ENCODE results near the gene ITPRID1.

- TF ChIP-seq POLR2AphosphoS5 (IDR thresholded peaks at IDR 0.05; ENCODE audit: insufficient read depth in 1 of 2, low read depth in 1 of 2) = no peak
- TF ChIP-seq, protein P1, sequence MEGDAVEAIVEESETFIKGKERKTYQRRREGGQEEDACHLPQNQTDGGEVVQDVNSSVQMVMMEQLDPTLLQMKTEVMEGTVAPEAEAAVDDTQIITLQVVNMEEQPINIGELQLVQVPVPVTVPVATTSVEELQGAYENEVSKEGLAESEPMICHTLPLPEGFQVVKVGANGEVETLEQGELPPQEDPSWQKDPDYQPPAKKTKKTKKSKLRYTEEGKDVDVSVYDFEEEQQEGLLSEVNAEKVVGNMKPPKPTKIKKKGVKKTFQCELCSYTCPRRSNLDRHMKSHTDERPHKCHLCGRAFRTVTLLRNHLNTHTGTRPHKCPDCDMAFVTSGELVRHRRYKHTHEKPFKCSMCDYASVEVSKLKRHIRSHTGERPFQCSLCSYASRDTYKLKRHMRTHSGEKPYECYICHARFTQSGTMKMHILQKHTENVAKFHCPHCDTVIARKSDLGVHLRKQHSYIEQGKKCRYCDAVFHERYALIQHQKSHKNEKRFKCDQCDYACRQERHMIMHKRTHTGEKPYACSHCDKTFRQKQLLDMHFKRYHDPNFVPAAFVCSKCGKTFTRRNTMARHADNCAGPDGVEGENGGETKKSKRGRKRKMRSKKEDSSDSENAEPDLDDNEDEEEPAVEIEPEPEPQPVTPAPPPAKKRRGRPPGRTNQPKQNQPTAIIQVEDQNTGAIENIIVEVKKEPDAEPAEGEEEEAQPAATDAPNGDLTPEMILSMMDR (IDR thresholded peaks at IDR 0.05) = no peak
Observed at GRCh38 chr7:31688372-31688771, 174.5 kb downstream of the ITPRID1 start.

Measured in vagina (tissue), 2 donors.